A549 (cell line): ENCODE results near the gene UNC79.

ENCODE experiments used
- CBX2 ChIP-seq: fragments of 200-600 bp; sonication (generic); IDR thresholded peaks from 2 replicates; pipeline ENCODE4 v1.6.1; 2016; ENCODE audit warnings: low read depth, mild to moderate bottlenecking, borderline replicate concordance
- CEBPB ChIP-seq, 2 experiments: fragments of >200 bp in 1 of 2; sonication (Bioruptor Twin) in 1 of 2; formaldehyde crosslinking in 1 of 2; IDR thresholded peaks; 2 replicates each; pipeline ENCODE4 v1.6.1; 2012 to 2016
- CHD2 ChIP-seq: fragments of 150-350 bp; IDR thresholded peaks from 2 replicates; pipeline ENCODE4 v1.6.1; 2014; ENCODE audit warnings: low read length; ENCODE audit not compliant: partially characterized antibody
- CTCF ChIP-seq: fragments of >200 bp; sonication (Bioruptor Twin); formaldehyde crosslinking; IDR thresholded peaks from 3 replicates; pipeline ENCODE4 v1.5.1; 2016
- EHF ChIP-seq: fragments of 250-450 bp; sonication (Bioruptor Pico); IDR thresholded peaks from 2 replicates; pipeline ENCODE4 v1.5.0; 2020; ENCODE audit warnings: mild to moderate bottlenecking
- EP300 ChIP-seq, 2 experiments: fragments of >200 bp; sonication (Bioruptor Twin); formaldehyde crosslinking; IDR thresholded peaks; 2 replicates in 1 of 2; 3 replicates in 1 of 2; pipeline ENCODE4 v1.6.1; 2016 to 2017
- FOSL2 ChIP-seq, 2 experiments: fragments of 450-650 bp in 1 of 2; fragments of >200 bp in 1 of 2; sonication (Bioruptor Twin) in 1 of 2; formaldehyde crosslinking; IDR thresholded peaks; 2 replicates each; pipeline versions ENCODE4 v1.5.0 to v1.6.1; 2016 to 2020; ENCODE audit warnings: mild to moderate bottlenecking in 1 of 2, moderate library complexity in 1 of 2
- KDM5A ChIP-seq: fragments of 200-600 bp; sonication (generic); IDR thresholded peaks from 2 replicates; pipeline ENCODE4 v1.6.1; 2016; ENCODE audit warnings: antibody characterized with exemption, mild to moderate bottlenecking
- MYC ChIP-seq: IDR thresholded peaks from 2 replicates; pipeline ENCODE4 v1.6.1; 2012; ENCODE audit warnings: mild to moderate bottlenecking, inconsistent platforms, low read length, improper control_type of control experiment, borderline replicate concordance
- PBX3 ChIP-seq: IDR thresholded peaks from 2 replicates; pipeline ENCODE4 v1.6.1; 2012
- POLR2A ChIP-seq: IDR thresholded peaks from 2 replicates; pipeline ENCODE4 v1.6.1; 2012; ENCODE audit warnings: mild to moderate bottlenecking, low read length
- RFX5 ChIP-seq: fragments of 450-650 bp; IDR thresholded peaks from 2 replicates; pipeline ENCODE4 v1.7.1; 2014; ENCODE audit warnings: antibody characterized with exemption, mild to moderate bottlenecking, moderate library complexity
- SMC3 ChIP-seq: fragments of >200 bp; sonication (Bioruptor Twin); formaldehyde crosslinking; IDR thresholded peaks from 3 replicates; pipeline ENCODE4 v1.6.1; 2018; ENCODE audit warnings: inconsistent platforms
- TP53 ChIP-seq: fragments of 250-450 bp; sonication (Bioruptor Pico); IDR thresholded peaks from 2 replicates; pipeline ENCODE4 v1.5.0; 2021; ENCODE audit warnings: mild to moderate bottlenecking, moderate library complexity

- no peak for TF ChIP-seq EHF (CRISPR knock-in tag)
- TF ChIP-seq CHD2, result no peak
- TF ChIP-seq EP300 (IDR thresholded peaks at IDR 0.05), result no peak
- TF ChIP-seq KDM5A, result no peak
- TF ChIP-seq TP53, result no peak
- TF ChIP-seq FOSL2 (IDR thresholded peaks at IDR 0.05), result no peak
- TF ChIP-seq FOSL2 (CRISPR knock-in tag; IDR thresholded peaks at IDR 0.05), result no peak
- TF ChIP-seq RFX5, result no peak
- TF ChIP-seq MYC, result no peak
- TF ChIP-seq CTCF, result no peak
- no peak for TF ChIP-seq POLR2A
- no peak for TF ChIP-seq CBX2
- no peak for TF ChIP-seq CEBPB (IDR thresholded peaks at IDR 0.05)
- TF ChIP-seq SMC3, result no peak
- TF ChIP-seq PBX3, result no peak
These were observed 276.7 kb downstream of the UNC79 start for GRCh38 chr14:93707475-93707874.
